Subcutaneous preadipocyte (primary cell): ENCODE results near the gene DRG1. TPM values are rescaled to one million over a fixed set of nuclear protein-coding genes. Genes with fewer than 3 reads are reported as not detected.

Source experiments
- small RNA-seq: library from RNA; depleted of rRNA; stranded (forward); fragments of <200 nt; gene quantifications from one replicate; pipeline ENCODE3, GENCODE V24; 2012
- total RNA-seq: library from RNA; depleted of rRNA; stranded (reverse); fragments of >200 nt; gene quantifications from 2 replicates; pipeline ENCODE4 v1.2.3, GENCODE V29; 2012

DRG1 gene, protein sequence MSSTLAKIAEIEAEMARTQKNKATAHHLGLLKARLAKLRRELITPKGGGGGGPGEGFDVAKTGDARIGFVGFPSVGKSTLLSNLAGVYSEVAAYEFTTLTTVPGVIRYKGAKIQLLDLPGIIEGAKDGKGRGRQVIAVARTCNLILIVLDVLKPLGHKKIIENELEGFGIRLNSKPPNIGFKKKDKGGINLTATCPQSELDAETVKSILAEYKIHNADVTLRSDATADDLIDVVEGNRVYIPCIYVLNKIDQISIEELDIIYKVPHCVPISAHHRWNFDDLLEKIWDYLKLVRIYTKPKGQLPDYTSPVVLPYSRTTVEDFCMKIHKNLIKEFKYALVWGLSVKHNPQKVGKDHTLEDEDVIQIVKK
- 77.2 and 83.4 TPM in 2 replicates for total RNA-seq

DNA sequence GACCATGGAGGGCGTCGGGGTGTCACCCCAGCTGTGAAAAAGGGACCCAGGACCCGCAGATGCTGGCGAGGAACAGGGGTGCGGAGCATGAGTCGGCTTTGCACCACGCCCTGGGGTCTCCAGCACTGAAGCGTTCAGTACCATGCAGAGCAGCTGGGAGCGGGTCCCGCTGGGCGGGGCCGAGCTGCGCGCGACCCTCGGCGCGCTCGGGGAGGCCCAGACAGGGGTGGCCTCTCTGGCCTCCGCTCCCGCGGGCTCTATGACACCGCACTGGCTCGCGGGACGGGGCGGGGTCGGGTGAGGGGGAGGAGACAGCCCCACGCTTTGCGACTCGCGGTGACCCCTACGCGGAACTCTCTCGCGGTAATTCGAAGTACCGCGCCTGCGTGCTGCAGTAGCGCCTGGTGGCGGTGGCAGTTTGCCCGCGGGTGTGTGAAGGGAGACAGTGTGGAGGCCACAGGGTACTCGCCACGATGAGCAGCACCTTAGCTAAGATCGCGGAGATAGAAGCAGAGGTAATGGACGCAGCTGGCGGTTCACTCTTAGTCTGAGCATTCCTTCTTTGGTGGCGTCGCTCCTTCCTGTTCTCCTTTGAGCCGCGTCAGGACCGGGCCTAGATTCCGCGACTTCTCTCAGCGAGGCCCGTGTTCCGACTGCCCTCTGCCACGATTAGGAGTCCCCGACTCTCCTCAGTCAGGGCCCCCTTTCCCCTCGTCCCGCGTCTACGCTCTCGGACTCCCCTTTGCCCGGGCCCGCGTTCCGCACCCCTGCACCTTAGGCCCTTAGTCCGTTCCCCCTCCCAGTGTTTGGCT, at the start of gene DRG1:
Gene DRG1 (plus strand): TSS at position 394 of the 812 bp plus-strand sequence. CDS start 80 bp downstream, at position 474.

Small RNAs within 50 kb of the gene (small RNA-seq; reads per million reads assigned to genes)
- gene RNU6-28P, result 0.14 reads per million
- gene RNU6-338P, result not detected

Other genes with a start within 250 kb of the DRG1 start
- 26.1 and 29.5 TPM in 2 replicates for gene RNF185, start 239.4 kb upstream of the DRG1 start, total RNA-seq
- 9.6 and 13.6 TPM in 2 replicates for gene LIMK2, start 187.3 kb upstream of the DRG1 start, total RNA-seq
- gene PIK3IP1, start 107.1 kb upstream of the DRG1 start, total RNA-seq, result 5.3 and 12.9 TPM in 2 replicates
- 12.5 and 13.6 TPM in 2 replicates for gene PATZ1, start 53.3 kb upstream of the DRG1 start, total RNA-seq
- gene EIF4ENIF1, start 90.2 kb downstream of the DRG1 start, total RNA-seq, result 9.2 and 9.6 TPM in 2 replicates
- gene SFI1, start 96.9 kb downstream of the DRG1 start, total RNA-seq, result 12.9 and 25.0 TPM in 2 replicates